DOHH2 (cell line): ENCODE data around the gene TRMT2A.

Source experiments
- H3F3A ChIP-seq: fragments of 200-600 bp; sonication (generic), shearing (Covaris generic); 2 replicates; pipeline ENCODE4 v1.6.0; 2016; ENCODE audit warnings: antibody characterized with exemption, mild to moderate bottlenecking; ENCODE audit not compliant: control insufficient read depth, insufficient read depth
- H3K27ac ChIP-seq: fragments of 200-600 bp; sonication (generic); 2 replicates; pipeline ENCODE4 v1.5.1; 2014; ENCODE audit warnings: low read depth, mild to moderate bottlenecking, low read length, moderate library complexity
- H3K27me3 ChIP-seq: fragments of 200-600 bp; sonication (generic); 2 replicates; pipeline ENCODE4 v1.6.1; 2014; ENCODE audit warnings: mild to moderate bottlenecking, low read length, mixed read lengths; ENCODE audit not compliant: control insufficient read depth
- H3K36me3 ChIP-seq: fragments of 200-600 bp; sonication (generic); 2 replicates; pipeline ENCODE4 v1.6.1; 2014; ENCODE audit warnings: mild to moderate bottlenecking, low read length, moderate library complexity, mixed read lengths; ENCODE audit not compliant: control insufficient read depth
- H3K4me1 ChIP-seq: fragments of 200-600 bp; sonication (generic); 2 replicates; pipeline ENCODE4 v1.6.1; 2014; ENCODE audit warnings: mild to moderate bottlenecking, low read length, mixed read lengths; ENCODE audit not compliant: control insufficient read depth
- H3K4me2 ChIP-seq: fragments of 200-600 bp; sonication (generic); 2 replicates; pipeline ENCODE4 v1.6.0; 2014; ENCODE audit warnings: mild to moderate bottlenecking, low read length, moderate library complexity
- H3K4me3 ChIP-seq: fragments of 200-600 bp; sonication (generic); 2 replicates; pipeline ENCODE4 v1.5.1; 2014; ENCODE audit warnings: mild to moderate bottlenecking, low read length, mixed read lengths
- H3K79me2 ChIP-seq: fragments of 200-600 bp; sonication (generic); 2 replicates; pipeline ENCODE4 v1.6.1; 2014; ENCODE audit warnings: mild to moderate bottlenecking, low read length, mixed read lengths; ENCODE audit not compliant: control insufficient read depth
- H3K9me2 ChIP-seq: fragments of 200-600 bp; sonication (generic); replicated peaks from 2 replicates; pipeline ENCODE4 v1.6.1; 2014; ENCODE audit warnings: mild to moderate bottlenecking, low read length, mixed read lengths; ENCODE audit not compliant: control insufficient read depth
- H3K9me3 ChIP-seq: fragments of 200-600 bp; sonication (generic); 2 replicates; pipeline ENCODE4 v1.6.1; 2014; ENCODE audit warnings: antibody characterized with exemption, low read length, mixed read lengths; ENCODE audit not compliant: control insufficient read depth, insufficient read depth
- H4K20me1 ChIP-seq: fragments of 200-600 bp; sonication (generic); 2 replicates; pipeline ENCODE4 v1.6.0; 2014; ENCODE audit warnings: low read depth, mild to moderate bottlenecking, antibody characterized with exemption, low read length, moderate library complexity; ENCODE audit not compliant: control insufficient read depth, insufficient read depth
- EZH2phosphoT487 ChIP-seq: fragments of 200-600 bp; sonication (generic); IDR thresholded peaks from 2 replicates; pipeline ENCODE4 v1.6.1; 2017; ENCODE audit warnings: borderline replicate concordance, mild to moderate bottlenecking, antibody characterized with exemption, low read length, moderate library complexity, mixed read lengths
- TF ChIP-seq, protein P1 (sequence below): fragments of 200-600 bp; sonication (generic); IDR thresholded peaks from one replicate; pipeline ENCODE4 v1.5.1; 2014; ENCODE audit warnings: antibody characterized with exemption, mild to moderate bottlenecking, low read depth, low read length; ENCODE audit not compliant: poor library complexity, severe bottlenecking

TRMT2A gene

DNA sequence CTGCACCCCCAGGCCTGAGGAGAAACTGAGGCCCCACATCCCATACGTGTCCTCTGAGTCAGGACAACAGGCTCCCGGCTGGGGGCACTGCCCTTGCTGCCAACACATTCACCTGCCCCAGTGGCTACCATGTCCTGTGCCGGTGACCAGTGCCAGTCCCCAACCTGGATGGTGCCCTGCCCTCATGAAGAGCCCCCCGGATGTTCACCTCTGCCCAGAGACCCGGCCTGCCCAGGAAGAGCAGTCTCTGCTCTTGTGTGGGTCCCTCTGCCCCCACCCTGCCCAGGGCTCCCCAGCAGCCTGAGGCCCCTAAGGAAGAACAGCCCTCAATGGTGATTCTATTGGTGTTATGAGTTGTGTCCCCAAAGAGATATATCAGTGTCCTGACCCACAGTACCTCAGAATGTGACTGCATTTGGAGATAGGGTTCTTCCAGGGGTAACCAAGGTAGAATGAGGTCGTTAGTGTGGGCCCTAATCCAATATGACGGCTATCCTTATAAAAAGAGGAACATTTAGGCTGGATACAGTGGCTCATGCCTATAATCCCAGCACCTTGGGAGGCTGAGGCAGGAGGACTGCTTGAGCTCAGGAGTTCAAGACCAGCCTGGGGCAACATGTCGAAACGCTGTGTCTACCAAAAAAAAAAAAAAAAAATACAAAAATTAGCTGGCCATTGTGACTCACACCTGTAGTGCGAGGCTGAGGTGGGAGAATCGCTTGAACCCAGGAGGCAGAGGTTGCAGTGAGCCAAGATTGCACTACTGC, 50.2 kb downstream of the TRMT2A start:
- Histone ChIP-seq H3K4me2 (no peak overlapping the region), H3K4me3 (no peak overlapping the region), H3K27ac (no peak overlapping the region), H3K9me2 (no peaks in the 10 kb centered on the region), H3K9me3 (no peaks in the 10 kb centered on the region), H4K20me1 (no peaks in the 10 kb centered on the region), H3K36me3 (no peaks in the 10 kb centered on the region), H3K4me1 (no peaks in the 10 kb centered on the region), H3F3A (no peaks in the 10 kb centered on the region), H3K27me3 (no peaks in the 10 kb centered on the region), H3K79me2 (no peaks in the 10 kb centered on the region)
- TF ChIP-seq, protein P1, sequence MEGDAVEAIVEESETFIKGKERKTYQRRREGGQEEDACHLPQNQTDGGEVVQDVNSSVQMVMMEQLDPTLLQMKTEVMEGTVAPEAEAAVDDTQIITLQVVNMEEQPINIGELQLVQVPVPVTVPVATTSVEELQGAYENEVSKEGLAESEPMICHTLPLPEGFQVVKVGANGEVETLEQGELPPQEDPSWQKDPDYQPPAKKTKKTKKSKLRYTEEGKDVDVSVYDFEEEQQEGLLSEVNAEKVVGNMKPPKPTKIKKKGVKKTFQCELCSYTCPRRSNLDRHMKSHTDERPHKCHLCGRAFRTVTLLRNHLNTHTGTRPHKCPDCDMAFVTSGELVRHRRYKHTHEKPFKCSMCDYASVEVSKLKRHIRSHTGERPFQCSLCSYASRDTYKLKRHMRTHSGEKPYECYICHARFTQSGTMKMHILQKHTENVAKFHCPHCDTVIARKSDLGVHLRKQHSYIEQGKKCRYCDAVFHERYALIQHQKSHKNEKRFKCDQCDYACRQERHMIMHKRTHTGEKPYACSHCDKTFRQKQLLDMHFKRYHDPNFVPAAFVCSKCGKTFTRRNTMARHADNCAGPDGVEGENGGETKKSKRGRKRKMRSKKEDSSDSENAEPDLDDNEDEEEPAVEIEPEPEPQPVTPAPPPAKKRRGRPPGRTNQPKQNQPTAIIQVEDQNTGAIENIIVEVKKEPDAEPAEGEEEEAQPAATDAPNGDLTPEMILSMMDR: no peak
- TF ChIP-seq EZH2phosphoT487: no peak

DNA sequence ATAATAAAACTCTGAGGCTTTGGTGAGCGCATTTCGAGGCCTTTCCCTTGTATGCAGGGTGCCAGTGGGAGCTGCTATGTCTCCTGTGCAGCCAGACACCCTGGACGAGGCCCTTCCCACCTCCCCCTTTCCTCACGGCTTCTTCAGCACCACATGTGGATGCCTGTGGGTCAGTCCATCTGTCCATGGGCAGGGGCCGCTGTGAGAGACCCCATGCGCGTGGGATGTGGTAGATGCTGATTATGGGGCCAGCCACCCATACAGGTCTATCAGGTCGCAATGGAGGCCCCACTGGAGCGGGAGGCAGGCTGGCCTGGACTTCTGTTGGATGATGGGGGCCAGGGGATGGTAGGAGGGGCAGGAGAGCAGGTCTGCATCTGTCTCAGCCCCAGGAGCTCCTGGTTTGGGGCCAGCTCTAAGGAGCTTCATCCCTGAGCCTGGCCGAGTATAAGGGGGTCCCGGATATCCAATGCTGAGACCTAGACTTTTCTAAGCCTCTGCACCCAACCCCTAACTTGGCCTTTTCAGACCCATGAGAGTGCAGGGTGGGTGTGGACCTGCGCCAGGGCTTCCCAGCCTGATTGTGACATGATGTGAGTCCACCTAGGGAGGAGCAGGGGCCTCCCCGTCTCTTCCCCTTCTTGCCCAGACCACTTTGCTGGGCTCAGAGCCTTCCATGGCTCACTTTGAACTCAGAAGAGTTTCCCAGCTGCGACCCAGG, 51.0 kb downstream of the TRMT2A start:
- H3K9me3 ChIP-seq: no peaks in the 10 kb centered on the region
- no peaks in the 10 kb centered on the region for H3K4me1 ChIP-seq
- no peaks in the 10 kb centered on the region for H3K27me3 ChIP-seq
- no peaks in the 10 kb centered on the region for H3K9me2 ChIP-seq
- H3K4me3 ChIP-seq: no peak overlapping the region
- H3K4me2 ChIP-seq: no peak overlapping the region
- H3K36me3 ChIP-seq: peaks cover 3% of the 10 kb centered on the region; the same call in 1 of the 2 replicates
- H3F3A ChIP-seq: no peaks in the 10 kb centered on the region
- no peak for TF ChIP-seq EZH2phosphoT487
- TF ChIP-seq, protein P1: no peak
- H4K20me1 ChIP-seq: no peaks in the 10 kb centered on the region
- no peaks in the 10 kb centered on the region for H3K79me2 ChIP-seq
- H3K27ac ChIP-seq: no peak overlapping the region

DNA sequence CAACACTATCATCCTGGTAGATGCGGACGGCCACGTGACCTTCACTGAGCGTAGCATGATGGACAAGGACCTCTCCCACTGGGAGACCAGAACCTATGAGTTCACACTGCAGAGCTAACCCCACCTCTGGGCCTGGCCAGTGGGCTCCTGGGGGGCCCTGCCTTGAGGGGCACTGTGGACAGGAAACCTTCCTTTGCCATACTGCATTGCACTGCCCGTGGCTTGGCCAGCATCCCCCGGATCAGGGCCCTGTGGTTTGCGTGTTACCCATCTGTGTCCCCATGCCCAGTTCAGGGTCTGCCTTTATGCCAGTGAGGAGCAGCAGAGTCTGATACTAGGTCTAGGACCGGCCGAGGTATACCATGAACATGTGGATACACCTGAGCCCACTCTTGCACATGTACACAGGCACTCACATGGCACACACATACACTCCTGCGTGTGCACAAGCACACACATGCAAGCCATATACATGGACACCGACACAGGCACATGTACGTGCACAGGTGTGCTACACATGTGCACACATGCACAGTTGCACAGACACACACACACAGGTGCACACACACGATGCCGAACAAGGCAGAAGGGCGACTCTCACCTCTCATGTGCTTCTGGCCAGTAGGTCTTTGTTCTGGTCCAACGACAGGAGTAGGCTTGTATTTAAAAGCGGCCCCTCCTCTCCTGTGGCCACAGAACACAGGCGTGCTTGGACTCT, 52.3 kb downstream of the TRMT2A start:
- TF ChIP-seq, protein P1: no peak
- TF ChIP-seq EZH2phosphoT487: no peak
- no peak overlapping the region for H3K4me3 ChIP-seq
- H3K36me3 ChIP-seq: peaks cover 4% of the 10 kb centered on the region; the same call in 1 of the 2 replicates
- H3K27me3 ChIP-seq: no peaks in the 10 kb centered on the region
- no peaks in the 10 kb centered on the region for H3K79me2 ChIP-seq
- H3K9me3 ChIP-seq: no peaks in the 10 kb centered on the region
- H3K27ac ChIP-seq: no peak overlapping the region
- H4K20me1 ChIP-seq: no peaks in the 10 kb centered on the region
- H3K9me2 ChIP-seq: no peaks in the 10 kb centered on the region
- no peaks in the 10 kb centered on the region for H3F3A ChIP-seq
- no peak overlapping the region for H3K4me2 ChIP-seq
- H3K4me1 ChIP-seq: no peaks in the 10 kb centered on the region
